ENCODE measurements around the gene WWC2.
"Not testable (repeated sequence)": the region's sequence is repeated elsewhere in the genome, so short reads cannot be mapped to it uniquely, and the experiment has no call there.

Gene WWC2

DNA sequence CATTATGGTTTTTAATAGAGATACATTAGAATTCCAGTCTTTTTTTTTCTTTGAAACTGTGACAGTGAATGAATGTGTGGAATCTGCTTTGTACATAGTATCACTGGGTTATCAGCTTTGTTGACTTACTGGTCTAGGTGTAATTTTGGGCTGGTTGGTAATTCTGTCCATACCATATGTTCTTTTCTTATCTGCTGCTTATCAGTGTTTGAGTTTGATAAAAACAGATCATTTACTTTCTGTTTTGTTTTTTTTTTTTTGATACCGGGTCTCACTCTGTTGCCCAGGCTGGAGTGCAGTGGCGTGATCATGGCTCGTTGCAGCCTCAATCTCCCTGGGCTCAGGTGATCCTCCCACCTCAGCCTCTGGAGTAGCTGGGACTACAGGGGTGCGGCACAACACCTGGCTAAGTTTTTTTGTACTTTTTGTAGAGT, 12.4 kb downstream of the WWC2 start:
- TF ChIP-seq, protein P1, sequence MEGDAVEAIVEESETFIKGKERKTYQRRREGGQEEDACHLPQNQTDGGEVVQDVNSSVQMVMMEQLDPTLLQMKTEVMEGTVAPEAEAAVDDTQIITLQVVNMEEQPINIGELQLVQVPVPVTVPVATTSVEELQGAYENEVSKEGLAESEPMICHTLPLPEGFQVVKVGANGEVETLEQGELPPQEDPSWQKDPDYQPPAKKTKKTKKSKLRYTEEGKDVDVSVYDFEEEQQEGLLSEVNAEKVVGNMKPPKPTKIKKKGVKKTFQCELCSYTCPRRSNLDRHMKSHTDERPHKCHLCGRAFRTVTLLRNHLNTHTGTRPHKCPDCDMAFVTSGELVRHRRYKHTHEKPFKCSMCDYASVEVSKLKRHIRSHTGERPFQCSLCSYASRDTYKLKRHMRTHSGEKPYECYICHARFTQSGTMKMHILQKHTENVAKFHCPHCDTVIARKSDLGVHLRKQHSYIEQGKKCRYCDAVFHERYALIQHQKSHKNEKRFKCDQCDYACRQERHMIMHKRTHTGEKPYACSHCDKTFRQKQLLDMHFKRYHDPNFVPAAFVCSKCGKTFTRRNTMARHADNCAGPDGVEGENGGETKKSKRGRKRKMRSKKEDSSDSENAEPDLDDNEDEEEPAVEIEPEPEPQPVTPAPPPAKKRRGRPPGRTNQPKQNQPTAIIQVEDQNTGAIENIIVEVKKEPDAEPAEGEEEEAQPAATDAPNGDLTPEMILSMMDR (IDR thresholded peaks at IDR 0.05; ENCODE audit: low read length, missing control alignments): no peak
- no peak for DNase-seq (ENCODE audit: low read depth)

GRCh38 chr4:183118141-183118540, 19.1 kb downstream of the WWC2 start:
- TF ChIP-seq, protein P1 (IDR thresholded peaks at IDR 0.05; ENCODE audit: low read length, missing control alignments): no peak
- DNase-seq (ENCODE audit: low read depth): no peak
- no peak overlapping the region for H3K4me3 ChIP-seq (replicated peaks; ENCODE audit: low read depth, low read length)

More for the DNA sequence above, 12.4 kb downstream of the WWC2 start:
- H3K4me3 ChIP-seq (replicated peaks; ENCODE audit: low read depth, low read length): no peak overlapping the region

GRCh38 chr4:183118585-183118984, 19.5 kb downstream of the WWC2 start:
- H3K4me3 ChIP-seq (replicated peaks; ENCODE audit: low read depth, low read length): no peak overlapping the region
- TF ChIP-seq, protein P1 (IDR thresholded peaks at IDR 0.05; ENCODE audit: low read length, missing control alignments): no peak
- peak; percentile 83 for DNase-seq (ENCODE audit: low read depth)

DNA sequence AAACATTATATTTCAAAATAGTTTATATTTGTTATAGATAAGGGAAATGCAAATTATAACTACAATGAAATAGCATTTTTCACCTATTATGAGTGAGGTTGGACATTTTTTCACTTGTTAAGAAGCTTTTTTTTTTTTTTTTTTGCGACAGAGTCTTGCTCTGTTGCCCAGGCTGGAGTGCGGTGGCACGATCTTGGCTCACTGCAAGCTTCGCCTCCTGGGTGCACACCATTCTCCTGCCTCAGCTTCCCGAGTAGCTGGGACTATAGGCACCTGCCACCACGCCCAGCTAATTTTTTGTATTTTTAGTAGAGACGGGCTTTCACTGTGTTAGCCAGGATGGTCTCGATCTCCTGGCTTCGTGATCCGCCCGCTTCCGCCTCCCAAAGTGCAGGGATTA, 22.6 kb downstream of the WWC2 start:
- H3K4me3 ChIP-seq (replicated peaks; ENCODE audit: low read depth, low read length); DNase-seq (ENCODE audit: low read depth): not testable (repeated sequence)

DNA sequence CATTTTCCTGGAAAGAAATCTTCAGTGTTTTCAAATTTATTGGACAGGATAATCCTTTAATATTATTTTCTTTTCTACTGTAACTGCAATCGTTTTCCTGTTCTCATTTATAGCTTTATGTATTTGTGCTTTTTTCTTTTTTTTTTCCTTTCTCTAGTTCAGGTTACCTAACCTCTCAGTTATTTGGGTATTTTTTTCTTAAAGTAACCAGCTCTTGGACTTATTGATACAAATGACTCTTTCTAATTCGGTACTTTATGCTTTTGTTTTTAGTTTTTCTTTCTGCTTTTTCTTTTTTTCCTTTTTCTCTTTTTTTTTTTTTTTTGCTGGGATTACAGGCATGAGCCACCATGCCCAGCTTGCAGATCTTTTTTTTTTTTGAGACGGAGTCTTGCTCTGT, 25.2 kb downstream of the WWC2 start:
- TF ChIP-seq, protein P1 (IDR thresholded peaks at IDR 0.05; ENCODE audit: low read length, missing control alignments): no peak
- no peak overlapping the region for H3K4me3 ChIP-seq (replicated peaks; ENCODE audit: low read depth, low read length)

GRCh38 chr4:183124865-183125264, 25.8 kb downstream of the WWC2 start:
- DNase-seq (ENCODE audit: low read depth): no peak

More for the DNA sequence above, 25.2 kb downstream of the WWC2 start:
- no peak for DNase-seq (ENCODE audit: low read depth)

DNA sequence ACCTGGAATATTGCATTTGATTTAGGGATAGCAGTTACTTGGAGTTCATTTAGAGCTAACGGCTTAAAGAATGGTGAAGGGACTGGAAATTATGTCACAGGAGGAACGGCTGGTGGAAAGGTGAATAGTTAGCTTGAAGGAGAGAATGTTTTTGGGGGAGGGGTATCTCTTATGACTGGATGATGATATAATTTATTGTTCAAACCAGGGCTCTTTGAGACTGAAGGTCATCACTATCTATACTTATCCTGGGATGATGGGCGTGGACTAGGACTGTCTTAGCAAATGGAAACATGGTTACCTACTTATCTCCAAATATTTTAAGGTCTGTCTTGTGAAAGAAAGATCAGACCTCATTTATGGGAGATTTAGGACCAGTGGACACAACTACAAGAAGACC, 30.1 kb downstream of the WWC2 start:
- DNase-seq (ENCODE audit: low read depth): no peak
- TF ChIP-seq, protein P1 (IDR thresholded peaks at IDR 0.05; ENCODE audit: low read length, missing control alignments): no peak
- H3K4me3 ChIP-seq (replicated peaks; ENCODE audit: low read depth, low read length): no peak overlapping the region

More at GRCh38 chr4:183124865-183125264, 25.8 kb downstream of the WWC2 start:
- no peak overlapping the region for H3K4me3 ChIP-seq (replicated peaks; ENCODE audit: low read depth, low read length)
- TF ChIP-seq, protein P1 (IDR thresholded peaks at IDR 0.05; ENCODE audit: low read length, missing control alignments): no peak
